HG02970 (cell line): ENCODE results near the gene ZNF586.
"Not testable (repeated sequence)": the region's sequence is repeated elsewhere in the genome, so short reads cannot be mapped to it uniquely, and the experiment has no call there.

Experiments used
- ATAC-seq: cut with Tn5 transposase; IDR thresholded peaks from one replicate; pipeline ENCODE4 v1.9.1; 2021; ENCODE audit warnings: mild to moderate bottlenecking, moderate library complexity, moderate number of reproducible peaks; ENCODE audit not compliant: unreplicated experiment, low FRiP score

Gene ZNF586

DNA sequence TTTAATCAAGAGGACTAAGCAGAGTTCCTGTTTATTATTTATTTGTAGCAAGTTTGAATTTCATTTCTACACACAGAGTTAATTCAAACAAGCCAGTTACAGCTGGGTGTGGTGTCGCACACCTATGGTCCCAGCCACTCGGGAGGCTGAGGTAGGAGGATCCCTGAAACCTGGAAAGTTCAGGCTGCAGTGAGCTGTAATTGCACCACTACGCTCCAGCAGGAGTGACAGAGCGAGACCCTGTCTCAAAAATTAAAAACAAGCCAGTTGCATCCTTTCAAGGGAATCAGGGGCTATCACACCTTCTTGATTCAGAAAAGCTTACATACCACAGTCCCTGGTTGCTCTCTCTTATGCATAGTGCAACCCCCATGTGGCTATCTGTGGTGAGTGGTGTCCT lies 19.8 kb downstream of the ZNF586 start:
- no peak for ATAC-seq

DNA sequence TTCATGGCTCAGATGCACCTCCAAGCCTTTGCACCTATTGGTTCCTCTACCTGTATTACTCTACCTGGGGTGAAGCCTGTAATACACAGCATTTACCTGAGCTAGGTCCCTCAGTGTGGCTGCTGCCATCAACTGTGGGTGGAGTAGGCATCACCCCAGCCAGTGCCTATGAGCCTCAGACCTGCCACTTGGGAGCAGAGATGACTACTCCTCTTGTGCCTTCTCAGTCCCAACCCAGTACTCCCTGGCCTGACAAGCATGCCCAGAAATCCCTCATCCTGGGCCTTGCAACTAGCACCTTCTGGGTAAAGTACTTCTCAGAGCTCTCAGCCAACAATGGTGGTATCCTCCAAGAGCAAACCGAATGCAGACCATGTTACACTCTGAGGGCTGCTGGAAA lies 27.1 kb downstream of the ZNF586 start:
- not testable (repeated sequence) for ATAC-seq

- no peak for ATAC-seq
Measured at GRCh38 chr19:57800696-57801095, 31.2 kb downstream of the ZNF586 start.

DNA sequence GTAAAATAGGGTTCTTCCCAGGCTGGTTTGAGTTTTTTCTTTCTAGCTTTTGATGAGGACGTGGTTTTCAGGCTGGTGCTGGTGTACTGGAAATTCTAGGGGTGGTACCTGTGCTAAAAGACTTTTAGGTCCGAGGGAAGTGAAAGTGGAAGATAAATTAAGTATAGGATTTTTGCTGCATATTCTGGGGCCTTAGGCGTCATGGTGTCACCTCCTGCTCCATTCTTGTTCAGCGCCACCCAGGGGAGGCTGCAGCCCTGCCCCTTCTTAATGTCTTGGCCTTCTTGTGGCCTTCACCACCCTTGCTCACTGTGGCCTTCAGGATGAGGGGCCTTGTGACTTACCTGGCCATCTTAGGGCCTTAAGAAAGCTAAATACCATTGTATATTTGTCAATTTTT lies 32.8 kb downstream of the ZNF586 start:
- ATAC-seq, result no peak

DNA sequence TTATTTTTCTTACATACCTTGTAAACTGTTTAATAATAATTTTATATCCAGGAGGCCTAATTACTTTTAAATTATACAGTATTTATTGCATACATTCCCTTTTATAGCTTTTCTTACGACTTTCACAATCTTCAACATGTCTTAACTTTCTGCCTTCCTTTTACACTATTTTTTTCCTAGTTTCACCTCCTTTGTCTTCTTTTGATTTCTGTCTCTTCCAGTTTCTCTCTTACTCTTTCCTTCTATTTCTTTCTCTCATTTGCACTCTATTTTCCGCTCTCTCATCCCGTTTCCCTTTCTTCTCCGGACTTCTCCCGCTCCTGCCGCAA lies 33.8 kb downstream of the ZNF586 start:
- no peak for ATAC-seq

DNA sequence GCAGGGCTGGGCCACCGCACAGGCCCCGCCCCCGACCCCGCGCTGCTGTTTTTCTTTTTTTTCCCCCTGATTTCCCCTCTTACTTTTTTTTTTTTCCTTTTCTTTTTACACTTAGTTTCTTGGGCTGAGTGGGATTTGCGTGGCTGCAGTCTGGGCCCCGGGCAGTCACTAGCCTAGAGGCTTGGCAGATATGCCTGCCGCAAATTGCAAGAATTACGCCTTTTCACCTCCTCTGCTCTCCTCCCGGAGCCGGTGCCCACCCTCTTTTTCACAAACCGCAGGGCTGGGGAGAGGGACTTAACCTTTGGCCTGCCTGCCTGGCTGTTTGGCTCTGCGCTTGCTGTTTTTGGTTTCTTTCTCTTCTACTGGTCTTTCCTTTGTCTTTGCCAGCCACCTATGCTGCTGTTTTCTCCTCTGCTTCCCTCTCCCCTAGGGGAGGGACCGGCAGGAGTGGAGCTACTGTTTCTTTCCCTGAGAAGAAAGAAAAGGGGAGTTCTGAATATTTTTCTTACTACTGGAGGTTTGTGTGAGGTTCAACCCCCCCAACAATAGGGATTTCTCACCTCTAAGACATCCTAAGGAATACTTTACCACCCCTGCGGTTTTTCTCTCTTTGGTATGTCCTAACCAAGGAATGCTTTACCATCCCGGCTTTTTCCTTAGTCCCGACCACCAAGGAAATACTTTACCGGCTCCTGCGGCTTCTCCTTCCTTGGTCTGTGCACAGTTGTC lies 34.3 kb downstream of the ZNF586 start:
- ATAC-seq, result no peak

GRCh38 chr19:57807541-57807940 lies 38.1 kb downstream of the ZNF586 start:
- no peak for ATAC-seq

- not testable (repeated sequence) for ATAC-seq
Measured at GRCh38 chr19:57810410-57811295, 41.2 kb downstream of the ZNF586 start.

DNA sequence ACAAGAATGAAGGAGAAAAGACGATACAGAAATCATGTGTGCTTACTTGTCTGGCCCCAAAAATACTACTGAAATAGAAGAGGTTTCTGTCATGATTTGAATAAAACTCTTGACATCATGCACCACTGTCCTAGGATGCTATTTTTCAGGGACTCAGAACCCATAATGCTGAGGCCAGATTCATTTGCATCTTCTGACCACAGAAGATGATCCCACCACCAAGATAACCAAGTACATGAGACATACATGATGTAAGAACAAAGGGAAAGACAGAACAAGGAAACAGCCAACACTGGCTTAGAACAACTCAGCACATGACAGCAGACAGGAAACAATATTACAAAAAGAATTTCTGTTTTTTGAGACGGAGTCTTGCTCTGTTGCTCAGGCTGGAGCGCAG lies 42.8 kb downstream of the ZNF586 start:
- ATAC-seq, result no peak

- ATAC-seq, result not testable (repeated sequence)
Measured at GRCh38 chr19:57812975-57813820, 43.7 kb downstream of the ZNF586 start.

GRCh38 chr19:57813919-57814504 lies 44.5 kb downstream of the ZNF586 start:
- ATAC-seq, result no peak

- ATAC-seq, result no peak
Measured at GRCh38 chr19:57814505-57815246, 45.2 kb downstream of the ZNF586 start, which contains the start of gene ZNF552. TSS of gene ZNF552 (minus strand) at chr19:57814913. CDS start at chr19:57814743, 170 bp downstream.

- no peak for ATAC-seq
Measured at GRCh38 chr19:57815247-57816075, 46.0 kb downstream of the ZNF586 start.

- no peak for ATAC-seq
Measured at GRCh38 chr19:57816652-57817051, 47.2 kb downstream of the ZNF586 start.

GRCh38 chr19:57817976-57818375 lies 48.5 kb downstream of the ZNF586 start:
- ATAC-seq, result no peak

DNA sequence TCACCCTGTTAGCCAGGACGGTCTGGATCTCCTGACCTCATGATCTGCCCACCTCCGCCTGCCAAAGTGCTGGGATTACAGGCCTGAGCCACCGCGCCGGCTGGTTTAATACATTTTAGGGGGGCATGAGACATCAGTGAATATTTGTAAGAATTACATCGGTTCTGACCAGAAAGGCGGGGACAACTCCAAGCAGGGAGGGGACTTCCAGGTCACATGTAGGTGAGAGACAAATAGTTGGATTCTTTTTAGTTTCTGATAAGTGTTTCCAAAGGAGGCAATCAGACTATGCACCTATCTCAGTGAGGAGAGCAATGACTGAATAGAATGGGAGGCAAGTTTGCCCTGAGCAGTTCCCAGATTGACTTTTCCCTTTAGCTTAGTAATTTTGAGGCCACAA lies 48.9 kb downstream of the ZNF586 start:
- no peak for ATAC-seq

GRCh38 chr19:57819475-57820148 lies 50.1 kb downstream of the ZNF586 start:
- peak; percentile 80 for ATAC-seq

DNA sequence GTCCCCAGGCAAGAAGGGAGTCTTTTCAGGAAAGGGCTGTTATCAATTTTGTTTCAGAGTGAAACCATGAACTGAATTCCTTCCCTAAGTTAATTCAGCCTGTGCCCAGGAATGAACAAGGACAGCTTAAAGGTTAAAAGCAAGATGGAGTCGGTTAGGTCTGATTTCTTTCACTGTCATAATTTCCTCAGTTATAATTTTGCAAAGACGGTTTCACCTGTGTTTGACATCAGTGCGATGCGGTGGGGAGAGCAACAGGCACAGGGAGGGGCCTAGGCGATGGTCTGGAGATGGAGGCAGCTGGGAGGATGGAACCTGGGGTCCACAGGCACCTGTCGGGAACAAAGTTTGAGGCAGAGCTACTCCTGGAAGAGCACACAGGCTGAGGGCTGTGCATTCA lies 51.1 kb downstream of the ZNF586 start:
- ATAC-seq, result no peak
